Measurements from ENCODE around the gene GNL2. TPM values are rescaled to one million over a fixed set of nuclear protein-coding genes. Genes with fewer than 3 reads are reported as not detected.

The GNL2 gene
- total and polyA plus RNA-seq, 2 donors (not counting 1 experiment from before 2014, with no cell fraction given): 15.7 to 44.0 TPM

GRCh38 chr1:37559080-37559479 lies 36.7 kb downstream of the GNL2 start:
- no peak overlapping the region for H3K9ac ChIP-seq (ENCODE audit: low read length)

DNA sequence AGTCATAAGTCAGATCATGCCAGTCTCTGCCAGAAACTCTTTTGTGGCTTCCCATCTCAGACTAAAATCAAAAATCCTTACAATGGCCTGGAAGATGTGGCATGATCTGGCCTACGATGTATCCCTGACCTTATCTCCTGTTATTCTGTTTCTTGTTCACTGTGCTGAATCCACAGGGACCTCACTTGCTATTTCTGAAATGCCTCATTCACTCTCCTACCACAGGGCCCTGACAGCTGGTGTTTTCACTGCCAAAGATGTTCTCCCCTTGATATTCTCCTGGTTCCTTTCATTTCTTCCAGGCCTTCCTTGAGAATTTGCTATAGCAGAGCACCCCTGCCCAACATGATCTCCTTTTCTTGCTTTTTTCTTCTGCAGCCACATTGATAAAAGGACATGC lies 37.3 kb downstream of the GNL2 start:
- Histone ChIP-seq H3K79me2 (ENCODE audit: control insufficient read depth, insufficient read depth, low read length) (peaks cover 8% of the 10 kb centered on the region), H3K27me3 (replicated peaks in 1 of 4; ENCODE audit: control extremely low read depth in 1 of 4, control insufficient read depth in 3 of 4, insufficient read depth in 4 of 4, low read length in 3 of 4) (peaks cover 0 to 3% (median 0%) of the 10 kb centered on the region in 4 experiments), H3K36me3 (replicated peaks in 1 of 2; ENCODE audit: control extremely low read depth in 1 of 2, control insufficient read depth in 1 of 2, extremely low read depth in 1 of 2, insufficient read depth in 2 of 2, low read length in 1 of 2) (no peaks in the 10 kb centered on the region), H3K4me2 (replicated peaks; ENCODE audit: low read depth, low read length, poor library complexity, severe bottlenecking) (no peak overlapping the region), H3K27ac (ENCODE audit: low read length in 2 of 2) (no peak overlapping the region), H3K4me1 (ENCODE audit: control insufficient read depth in 2 of 2, insufficient read depth in 2 of 2, low read length in 2 of 2) (peaks cover 2 to 9% of the 10 kb centered on the region in 2 donors), H3K4me3 (ENCODE audit: control extremely low read depth in 1 of 5, extremely low read depth in 1 of 5, insufficient read depth in 1 of 5, low read depth in 2 of 5, low read length in 4 of 5) (no peak overlapping the region), H3K9me3 (ENCODE audit: control extremely low read depth in 1 of 3, control insufficient read depth in 2 of 3, insufficient read depth in 1 of 3, low read length in 2 of 3) (peaks cover 0 to 7% (median 0%) of the 10 kb centered on the region in 3 donors), H4K20me1 (ENCODE audit: control insufficient read depth, insufficient read depth, low read length, poor library complexity, severe bottlenecking) (peaks cover 3% of the 10 kb centered on the region), H2AFZ (ENCODE audit: insufficient read depth, low read depth, low read length, poor library complexity, severe bottlenecking) (no peak overlapping the region), H3K9ac (ENCODE audit: low read length) (no peak overlapping the region)
- 80% methylated on average over 1 of the region's 1 CpG for WGBS (ENCODE audit: insufficient coverage)
- DNase-seq: no peak
- POLR2A ChIA-PET: interaction anchor here (0.6 kb wide), 1 partner anchor 19 kb away, joined by 5 read pairs; no protein-coding TSS in a partner anchor
- CTCF ChIA-PET: no interaction called here
- Mint-ChIP-seq H3K27ac (no peak overlapping the region), H3K4me3 (no peak overlapping the region), H3K4me1 (peaks cover 7% of the 10 kb centered on the region), H3K9me3 (ENCODE audit: insufficient read depth) (no peaks in the 10 kb centered on the region), H3K27me3 (peaks cover 5% of the 10 kb centered on the region)
- no peak for ATAC-seq (ENCODE audit: low read depth)
- intact Hi-C loops (cut with micrococcal nuclease): no loop called here
- TF ChIP-seq EZH2 (IDR thresholded peaks at IDR 0.05; ENCODE audit: borderline replicate concordance, insufficient read depth, low read depth, low read length, poor library complexity, severe bottlenecking): no peak
- TF ChIP-seq, protein P1, sequence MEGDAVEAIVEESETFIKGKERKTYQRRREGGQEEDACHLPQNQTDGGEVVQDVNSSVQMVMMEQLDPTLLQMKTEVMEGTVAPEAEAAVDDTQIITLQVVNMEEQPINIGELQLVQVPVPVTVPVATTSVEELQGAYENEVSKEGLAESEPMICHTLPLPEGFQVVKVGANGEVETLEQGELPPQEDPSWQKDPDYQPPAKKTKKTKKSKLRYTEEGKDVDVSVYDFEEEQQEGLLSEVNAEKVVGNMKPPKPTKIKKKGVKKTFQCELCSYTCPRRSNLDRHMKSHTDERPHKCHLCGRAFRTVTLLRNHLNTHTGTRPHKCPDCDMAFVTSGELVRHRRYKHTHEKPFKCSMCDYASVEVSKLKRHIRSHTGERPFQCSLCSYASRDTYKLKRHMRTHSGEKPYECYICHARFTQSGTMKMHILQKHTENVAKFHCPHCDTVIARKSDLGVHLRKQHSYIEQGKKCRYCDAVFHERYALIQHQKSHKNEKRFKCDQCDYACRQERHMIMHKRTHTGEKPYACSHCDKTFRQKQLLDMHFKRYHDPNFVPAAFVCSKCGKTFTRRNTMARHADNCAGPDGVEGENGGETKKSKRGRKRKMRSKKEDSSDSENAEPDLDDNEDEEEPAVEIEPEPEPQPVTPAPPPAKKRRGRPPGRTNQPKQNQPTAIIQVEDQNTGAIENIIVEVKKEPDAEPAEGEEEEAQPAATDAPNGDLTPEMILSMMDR (IDR thresholded peaks at IDR 0.05): no peak

More at GRCh38 chr1:37559080-37559479, 36.7 kb downstream of the GNL2 start:
- ATAC-seq (ENCODE audit: low read depth) (no peak), DNase-seq (no peak)
- peaks cover 0 to 7% (median 0%) of the 10 kb centered on the region in 3 donors for H3K9me3 ChIP-seq (ENCODE audit: control extremely low read depth in 1 of 3, control insufficient read depth in 2 of 3, insufficient read depth in 1 of 3, low read length in 2 of 3)
- peaks cover 1% of the 10 kb centered on the region for H3K79me2 ChIP-seq (ENCODE audit: control insufficient read depth, insufficient read depth, low read length)
- Mint-ChIP-seq H3K9me3 (ENCODE audit: insufficient read depth) (no peaks in the 10 kb centered on the region), H3K4me3 (no peak overlapping the region), H3K27ac (no peak overlapping the region), H3K27me3 (peaks cover 5% of the 10 kb centered on the region), H3K4me1 (peaks cover 2% of the 10 kb centered on the region)
- H4K20me1 ChIP-seq (ENCODE audit: control insufficient read depth, insufficient read depth, low read length, poor library complexity, severe bottlenecking): no peaks in the 10 kb centered on the region
- H3K4me1 ChIP-seq (ENCODE audit: control insufficient read depth in 2 of 2, insufficient read depth in 2 of 2, low read length in 2 of 2): peaks cover 0 to 5% of the 10 kb centered on the region in 2 donors
- H3K27ac ChIP-seq (ENCODE audit: low read length in 2 of 2): no peak overlapping the region
- H3K27me3 ChIP-seq (replicated peaks in 1 of 4; ENCODE audit: control extremely low read depth in 1 of 4, control insufficient read depth in 3 of 4, insufficient read depth in 4 of 4, low read length in 3 of 4): peaks cover 0 to 3% (median 0%) of the 10 kb centered on the region in 4 experiments
- TF ChIP-seq, protein P1 (IDR thresholded peaks at IDR 0.05): no peak
- no peak for TF ChIP-seq EZH2 (IDR thresholded peaks at IDR 0.05; ENCODE audit: borderline replicate concordance, insufficient read depth, low read depth, low read length, poor library complexity, severe bottlenecking)
- CTCF ChIA-PET: no interaction called here
- no peak overlapping the region for H2AFZ ChIP-seq (ENCODE audit: insufficient read depth, low read depth, low read length, poor library complexity, severe bottlenecking)
- H3K4me2 ChIP-seq (replicated peaks; ENCODE audit: low read depth, low read length, poor library complexity, severe bottlenecking): no peak overlapping the region
- WGBS (ENCODE audit: insufficient coverage): 94% methylated on average over 5 of the region's 7 CpGs
- intact Hi-C loops (cut with micrococcal nuclease): no loop called here
- POLR2A ChIA-PET: no interaction called here
- H3K36me3 ChIP-seq (replicated peaks in 1 of 2; ENCODE audit: control extremely low read depth in 1 of 2, control insufficient read depth in 1 of 2, extremely low read depth in 1 of 2, insufficient read depth in 2 of 2, low read length in 1 of 2): no peaks in the 10 kb centered on the region
- no peak overlapping the region for H3K4me3 ChIP-seq (ENCODE audit: control extremely low read depth in 1 of 5, extremely low read depth in 1 of 5, insufficient read depth in 1 of 5, low read depth in 2 of 5, low read length in 4 of 5)
